Neural progenitor cell (in vitro differentiated cells): ENCODE results near the gene ELSPBP1. TPM values are rescaled to one million over a fixed set of nuclear protein-coding genes. Genes with fewer than 3 reads are reported as not detected.

ENCODE experiments used
- DNase-seq: peaks from one replicate; pipeline ENCODE4 v3.0.0-alpha.2; 2016; ENCODE audit warnings: low spot score
- H2AFZ ChIP-seq: fragments of 200-600 bp; sonication (generic); replicated peaks from 2 replicates; pipeline ENCODE4 v1.6.1; 2016; ENCODE audit warnings: antibody characterized with exemption
- H3F3A ChIP-seq: fragments of 200-600 bp; sonication (generic); 2 replicates; pipeline ENCODE4 v1.6.1; 2016; ENCODE audit warnings: antibody characterized with exemption, low read depth
- H3K27ac ChIP-seq: fragments of 200-600 bp; sonication (generic); 2 replicates; pipeline ENCODE4 v1.5.1; 2016; ENCODE audit warnings: mild to moderate bottlenecking
- H3K27me3 ChIP-seq: fragments of 200-600 bp; sonication (generic); 2 replicates; pipeline ENCODE4 v1.6.1; 2016; ENCODE audit warnings: mild to moderate bottlenecking, moderate library complexity
- H3K36me3 ChIP-seq: fragments of 200-600 bp; sonication (generic); 2 replicates; pipeline ENCODE4 v1.5.1; 2016
- H3K4me1 ChIP-seq: fragments of 200-600 bp; sonication (generic); 2 replicates; pipeline ENCODE4 v1.6.1; 2016; ENCODE audit warnings: mixed run types
- H3K4me2 ChIP-seq: fragments of 200-600 bp; sonication (generic); 2 replicates; pipeline ENCODE4 v1.6.1; 2016
- H3K4me3 ChIP-seq: fragments of 200-600 bp; sonication (generic); 2 replicates; pipeline ENCODE4 v1.5.1; 2016
- H3K79me2 ChIP-seq: fragments of 200-600 bp; sonication (generic); 2 replicates; pipeline ENCODE4 v1.6.1; 2016; ENCODE audit warnings: low read depth
- H3K9ac ChIP-seq: fragments of 200-600 bp; sonication (generic); 2 replicates; pipeline ENCODE4 v1.6.1; 2016
- H3K9me3 ChIP-seq: fragments of 200-600 bp; sonication (generic); 2 replicates; pipeline ENCODE4 v1.5.1; 2016; ENCODE audit warnings: low read depth
- H4K20me1 ChIP-seq: fragments of 200-600 bp; sonication (generic); 2 replicates; pipeline ENCODE4 v1.6.1; 2016; ENCODE audit warnings: low read depth
- H3K27ac Mint-ChIP-seq: 3 replicates; pipeline ENCODE4 v1.8.0; 2021; ENCODE audit warnings: mixed read lengths
- H3K27me3 Mint-ChIP-seq: 2 replicates; pipeline ENCODE4 v1.8.0; 2022; ENCODE audit warnings: low read depth, mild to moderate bottlenecking, inconsistent platforms, moderate library complexity, mixed read lengths; ENCODE audit not compliant: insufficient read depth
- H3K36me3 Mint-ChIP-seq: 3 replicates; pipeline ENCODE4 v1.8.0; 2021; ENCODE audit warnings: mixed read lengths
- H3K4me1 Mint-ChIP-seq: 3 replicates; pipeline ENCODE4 v1.8.0; 2021; ENCODE audit warnings: mixed read lengths
- H3K4me3 Mint-ChIP-seq: 3 replicates; pipeline ENCODE4 v1.8.0; 2021; ENCODE audit warnings: mild to moderate bottlenecking, moderate library complexity, mixed read lengths
- H3K9me3 Mint-ChIP-seq: 3 replicates; pipeline ENCODE4 v1.8.0; 2020; ENCODE audit warnings: mixed read lengths
- EZH2 ChIP-seq: fragments of 200-600 bp; sonication (generic); IDR thresholded peaks from 2 replicates; pipeline ENCODE4 v1.6.1; 2017; ENCODE audit warnings: antibody characterized with exemption, mild to moderate bottlenecking, moderate library complexity
- EZH2phosphoT487 ChIP-seq: fragments of 200-600 bp; sonication (generic); IDR thresholded peaks from 2 replicates; pipeline ENCODE4 v1.6.1; 2017; ENCODE audit warnings: antibody characterized with exemption
- total RNA-seq: library from RNA; depleted of rRNA; stranded (reverse); fragments of >200 nt; gene quantifications from 2 replicates; pipeline ENCODE4 v1.2.3, GENCODE V29; 2015; ENCODE audit warnings: low replicate concordance
- TF ChIP-seq, protein P1 (sequence below): fragments of 200-600 bp; sonication (generic); IDR thresholded peaks from 2 replicates; pipeline ENCODE4 v1.5.1; 2017; ENCODE audit warnings: antibody characterized with exemption, mild to moderate bottlenecking

Gene ELSPBP1
- total RNA-seq, 1 donor from 2014 or later, result not detected

DNA sequence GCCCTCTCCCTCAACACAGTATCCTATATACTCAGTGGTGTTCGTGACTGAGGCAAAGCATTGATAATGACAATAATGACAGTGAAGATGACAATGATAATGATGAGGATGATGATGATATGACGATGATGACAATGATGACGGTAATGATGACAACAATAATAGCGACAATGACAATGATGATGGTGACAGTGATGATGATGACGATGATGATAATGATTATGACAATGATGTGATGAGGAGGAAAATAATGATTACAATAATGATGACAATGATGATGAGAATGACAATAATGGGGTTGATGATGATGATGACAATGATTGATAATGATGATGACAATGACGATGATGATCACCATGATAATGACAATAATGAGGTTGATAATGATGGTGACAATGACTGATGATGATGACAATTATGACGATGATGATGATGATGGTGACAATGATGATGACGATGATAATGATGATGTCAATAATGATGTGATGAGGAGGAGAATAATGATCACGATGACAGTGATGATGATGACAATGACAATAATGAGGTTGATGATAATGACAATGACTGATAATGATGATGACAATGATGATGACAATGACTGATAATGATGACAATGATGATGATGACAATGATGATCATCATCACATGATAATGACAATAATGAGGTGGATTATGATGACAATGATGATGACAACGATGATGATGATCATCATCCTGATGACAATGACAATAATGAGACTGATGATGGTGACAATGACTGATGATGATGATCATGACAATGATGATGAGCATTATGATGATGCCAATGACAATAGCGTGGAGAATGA, 16.7 kb downstream of the ELSPBP1 start:
- TF ChIP-seq, protein P1, sequence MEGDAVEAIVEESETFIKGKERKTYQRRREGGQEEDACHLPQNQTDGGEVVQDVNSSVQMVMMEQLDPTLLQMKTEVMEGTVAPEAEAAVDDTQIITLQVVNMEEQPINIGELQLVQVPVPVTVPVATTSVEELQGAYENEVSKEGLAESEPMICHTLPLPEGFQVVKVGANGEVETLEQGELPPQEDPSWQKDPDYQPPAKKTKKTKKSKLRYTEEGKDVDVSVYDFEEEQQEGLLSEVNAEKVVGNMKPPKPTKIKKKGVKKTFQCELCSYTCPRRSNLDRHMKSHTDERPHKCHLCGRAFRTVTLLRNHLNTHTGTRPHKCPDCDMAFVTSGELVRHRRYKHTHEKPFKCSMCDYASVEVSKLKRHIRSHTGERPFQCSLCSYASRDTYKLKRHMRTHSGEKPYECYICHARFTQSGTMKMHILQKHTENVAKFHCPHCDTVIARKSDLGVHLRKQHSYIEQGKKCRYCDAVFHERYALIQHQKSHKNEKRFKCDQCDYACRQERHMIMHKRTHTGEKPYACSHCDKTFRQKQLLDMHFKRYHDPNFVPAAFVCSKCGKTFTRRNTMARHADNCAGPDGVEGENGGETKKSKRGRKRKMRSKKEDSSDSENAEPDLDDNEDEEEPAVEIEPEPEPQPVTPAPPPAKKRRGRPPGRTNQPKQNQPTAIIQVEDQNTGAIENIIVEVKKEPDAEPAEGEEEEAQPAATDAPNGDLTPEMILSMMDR, result no peak
- no peak for TF ChIP-seq EZH2phosphoT487
- TF ChIP-seq EZH2, result no peak
- H3K9ac ChIP-seq, result no peak overlapping the region
- H3K4me1 Mint-ChIP-seq, result no peaks in the 10 kb centered on the region
- peaks cover 7% of the 10 kb centered on the region for H3K27me3 Mint-ChIP-seq
- no peaks in the 10 kb centered on the region for H3K27me3 ChIP-seq
- DNase-seq, result no peak
- H2AFZ ChIP-seq, result no peak overlapping the region
- H3K27ac Mint-ChIP-seq, result no peak overlapping the region
- H3K79me2 ChIP-seq, result no peaks in the 10 kb centered on the region
- H3K36me3 Mint-ChIP-seq, result no peaks in the 10 kb centered on the region
- no peak overlapping the region for H3K4me3 ChIP-seq
- no peaks in the 10 kb centered on the region for H3F3A ChIP-seq
- H3K4me2 ChIP-seq, result no peak overlapping the region
- H3K9me3 Mint-ChIP-seq, result peaks cover 6% of the 10 kb centered on the region
- no peaks in the 10 kb centered on the region for H3K36me3 ChIP-seq
- no peaks in the 10 kb centered on the region for H4K20me1 ChIP-seq
- H3K9me3 ChIP-seq, result no peaks in the 10 kb centered on the region
- no peak overlapping the region for H3K27ac ChIP-seq
- no peaks in the 10 kb centered on the region for H3K4me1 ChIP-seq
- no peak overlapping the region for H3K4me3 Mint-ChIP-seq

DNA sequence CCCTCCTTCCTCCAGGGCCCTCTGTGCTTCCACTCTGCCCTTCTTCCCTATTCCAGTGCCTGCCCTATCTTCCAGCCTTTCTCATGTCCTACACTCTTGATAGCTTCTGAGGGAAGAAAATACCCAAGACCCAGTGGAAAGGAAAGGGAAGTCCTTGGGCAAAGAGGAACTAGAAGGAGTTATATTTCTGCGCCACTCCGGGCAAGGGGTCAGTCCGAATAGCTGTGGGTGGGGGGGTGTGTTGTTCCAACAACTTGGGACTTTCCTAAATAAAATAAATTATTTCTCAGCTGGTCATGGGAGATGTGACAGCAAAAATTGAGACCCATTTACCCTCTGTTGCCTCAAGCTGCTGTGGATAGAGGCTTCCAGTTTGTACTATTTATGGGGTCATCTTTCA, 26.3 kb downstream of the ELSPBP1 start:
- Mint-ChIP-seq H3K27ac (no peak overlapping the region), H3K27me3 (peaks cover 15% of the 10 kb centered on the region), H3K4me3 (no peak overlapping the region), H3K36me3 (no peaks in the 10 kb centered on the region), H3K9me3 (no peaks in the 10 kb centered on the region), H3K4me1 (no peaks in the 10 kb centered on the region)
- H4K20me1 ChIP-seq, result no peaks in the 10 kb centered on the region
- H3K4me3 ChIP-seq, result no peak overlapping the region
- H3K79me2 ChIP-seq, result no peaks in the 10 kb centered on the region
- H2AFZ ChIP-seq, result no peak overlapping the region
- H3K27ac ChIP-seq, result no peak overlapping the region
- H3K4me1 ChIP-seq, result no peaks in the 10 kb centered on the region
- no peaks in the 10 kb centered on the region for H3K36me3 ChIP-seq
- DNase-seq, result no peak
- no peak overlapping the region for H3K4me2 ChIP-seq
- H3K9me3 ChIP-seq, result no peaks in the 10 kb centered on the region
- TF ChIP-seq EZH2phosphoT487 (no peak), EZH2 (no peak)
- TF ChIP-seq, protein P1, result no peak
- H3K9ac ChIP-seq, result no peak overlapping the region
- no peaks in the 10 kb centered on the region for H3F3A ChIP-seq
- no peaks in the 10 kb centered on the region for H3K27me3 ChIP-seq

DNA sequence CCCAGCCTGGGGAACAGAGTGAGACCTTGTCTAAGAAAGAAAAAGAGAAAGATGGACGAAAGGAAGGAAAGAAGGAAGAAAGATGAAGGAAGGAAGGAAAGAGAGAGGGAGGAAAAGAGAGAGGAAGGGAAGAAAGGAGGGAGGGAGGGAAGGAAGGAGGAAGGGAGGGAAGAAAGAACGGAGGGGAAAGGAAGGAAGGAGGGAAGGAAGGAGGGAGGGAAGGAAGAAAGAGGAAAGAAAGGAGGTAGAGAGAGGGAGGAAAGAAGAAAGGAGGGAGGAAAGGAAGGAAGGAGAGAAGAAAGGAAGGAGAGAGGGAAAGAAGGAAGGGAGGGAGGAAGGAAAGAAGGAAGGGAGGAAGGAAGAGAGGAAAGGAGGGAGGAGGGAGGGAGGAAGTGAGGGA, 28.6 kb downstream of the ELSPBP1 start:
- H4K20me1 ChIP-seq, result no peaks in the 10 kb centered on the region
- TF ChIP-seq EZH2, result no peak
- TF ChIP-seq, protein P1, result no peak
- no peak for TF ChIP-seq EZH2phosphoT487
- Mint-ChIP-seq H3K27ac (no peak overlapping the region), H3K36me3 (no peaks in the 10 kb centered on the region), H3K9me3 (no peaks in the 10 kb centered on the region), H3K4me3 (no peak overlapping the region), H3K4me1 (no peaks in the 10 kb centered on the region), H3K27me3 (peaks cover 17% of the 10 kb centered on the region)
- no peak overlapping the region for H3K4me2 ChIP-seq
- H3K27ac ChIP-seq, result no peak overlapping the region
- H3K9ac ChIP-seq, result no peak overlapping the region
- H3F3A ChIP-seq, result no peaks in the 10 kb centered on the region
- H3K4me3 ChIP-seq, result no peak overlapping the region
- H3K9me3 ChIP-seq, result no peaks in the 10 kb centered on the region
- H3K4me1 ChIP-seq, result no peaks in the 10 kb centered on the region
- DNase-seq, result no peak
- no peaks in the 10 kb centered on the region for H3K27me3 ChIP-seq
- H3K36me3 ChIP-seq, result no peaks in the 10 kb centered on the region
- H2AFZ ChIP-seq, result no peak overlapping the region
- H3K79me2 ChIP-seq, result no peaks in the 10 kb centered on the region
